ENCODE data around the gene MBD4. TPM values are rescaled to one million over a fixed set of nuclear protein-coding genes. Genes with fewer than 3 reads are reported as not detected.
A peak's percentile ranks its signal among the peaks of the same experiment; 100 is the strongest.
"Not testable (repeated sequence)": the region's sequence is repeated elsewhere in the genome, so short reads cannot be mapped to it uniquely, and the experiment has no call there.

MBD4 gene
- total and polyA plus RNA-seq, 4 donors, result 18.7 to 31.2 (median 26.3) TPM

DNA sequence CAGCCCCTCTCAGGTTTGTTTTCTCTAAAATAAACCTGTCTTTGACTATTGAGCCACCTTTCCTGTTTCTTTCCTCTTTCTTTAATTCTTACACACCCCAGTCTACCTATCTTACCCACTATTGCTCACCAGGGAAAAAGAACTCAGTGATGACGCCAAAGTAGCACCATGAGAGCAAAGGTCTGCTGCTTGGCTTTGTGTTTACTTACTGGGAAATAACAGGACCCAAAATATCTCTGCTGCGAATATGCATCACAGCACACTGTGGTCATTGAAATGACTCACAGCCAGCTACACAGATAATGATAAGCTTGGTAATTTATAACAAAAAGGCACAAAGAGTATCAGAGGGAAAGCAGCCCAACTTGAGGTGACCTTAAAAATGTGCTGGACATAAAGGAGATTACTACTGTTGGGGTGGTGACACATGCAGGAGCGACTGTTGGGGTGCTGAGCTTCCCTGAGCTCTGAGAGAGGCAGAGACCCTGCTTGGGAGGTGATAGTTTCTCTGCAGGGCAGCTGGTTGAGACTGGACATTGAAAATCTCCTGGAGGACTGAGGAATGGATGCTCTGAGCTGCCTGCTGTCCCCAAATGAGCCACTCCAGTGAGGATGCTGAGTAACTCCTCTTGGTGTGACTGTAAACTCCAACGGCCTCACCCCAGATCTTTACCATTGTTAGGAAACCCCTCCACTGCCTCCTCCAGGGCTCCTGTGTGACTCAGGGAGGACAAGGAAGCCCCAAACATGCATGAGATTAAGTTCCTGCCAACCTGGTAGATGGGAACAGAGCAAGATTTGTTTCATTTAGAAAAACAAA lies 25.9 kb downstream of the MBD4 start:
- no peaks in the 10 kb centered on the region for H3K4me1 ChIP-seq (ENCODE audit: control insufficient read depth in 1 of 2, insufficient read depth in 2 of 2, low read length in 2 of 2)
- no peaks in the 10 kb centered on the region for H3K36me3 ChIP-seq (ENCODE audit: control insufficient read depth in 1 of 2, insufficient read depth in 2 of 2, low read length in 1 of 2)
- H3K27me3 ChIP-seq (ENCODE audit: control insufficient read depth in 1 of 2, insufficient read depth in 2 of 2, low read length in 1 of 2), result no peaks in the 10 kb centered on the region
- ATAC-seq (ENCODE audit: low FRiP score) (no peak), DNase-seq (no peak)
- H3K4me3 ChIP-seq (ENCODE audit: low read length in 2 of 2), result no peak overlapping the region
- H3K9me3 ChIP-seq (ENCODE audit: control insufficient read depth, low read length), result no peaks in the 10 kb centered on the region
- WGBS, 2 donors, result 73 to 75% methylated on average over 4 of the region's 4 CpGs
- no peak overlapping the region for H3K27ac ChIP-seq (ENCODE audit: low read depth in 1 of 2, low read length in 2 of 2)
- intact Hi-C loops (cut with DNase I), result no loop called here

- 77 to 80% methylated on average over 3 of the region's 3 CpGs for WGBS, 2 donors
- H3K27me3 ChIP-seq (ENCODE audit: control insufficient read depth in 1 of 2, insufficient read depth in 2 of 2, low read length in 1 of 2); H3K27ac ChIP-seq (ENCODE audit: low read depth in 1 of 2, low read length in 2 of 2); DNase-seq; ATAC-seq (ENCODE audit: low FRiP score); H3K36me3 ChIP-seq (ENCODE audit: control insufficient read depth in 1 of 2, insufficient read depth in 2 of 2, low read length in 1 of 2); H3K4me3 ChIP-seq (ENCODE audit: low read length in 2 of 2); H3K9me3 ChIP-seq (ENCODE audit: control insufficient read depth, low read length); H3K4me1 ChIP-seq (ENCODE audit: control insufficient read depth in 1 of 2, insufficient read depth in 2 of 2, low read length in 2 of 2); intact Hi-C loops (cut with DNase I): not testable (repeated sequence)
Measured at GRCh38 chr3:129413238-129413637, 26.5 kb downstream of the MBD4 start.

DNA sequence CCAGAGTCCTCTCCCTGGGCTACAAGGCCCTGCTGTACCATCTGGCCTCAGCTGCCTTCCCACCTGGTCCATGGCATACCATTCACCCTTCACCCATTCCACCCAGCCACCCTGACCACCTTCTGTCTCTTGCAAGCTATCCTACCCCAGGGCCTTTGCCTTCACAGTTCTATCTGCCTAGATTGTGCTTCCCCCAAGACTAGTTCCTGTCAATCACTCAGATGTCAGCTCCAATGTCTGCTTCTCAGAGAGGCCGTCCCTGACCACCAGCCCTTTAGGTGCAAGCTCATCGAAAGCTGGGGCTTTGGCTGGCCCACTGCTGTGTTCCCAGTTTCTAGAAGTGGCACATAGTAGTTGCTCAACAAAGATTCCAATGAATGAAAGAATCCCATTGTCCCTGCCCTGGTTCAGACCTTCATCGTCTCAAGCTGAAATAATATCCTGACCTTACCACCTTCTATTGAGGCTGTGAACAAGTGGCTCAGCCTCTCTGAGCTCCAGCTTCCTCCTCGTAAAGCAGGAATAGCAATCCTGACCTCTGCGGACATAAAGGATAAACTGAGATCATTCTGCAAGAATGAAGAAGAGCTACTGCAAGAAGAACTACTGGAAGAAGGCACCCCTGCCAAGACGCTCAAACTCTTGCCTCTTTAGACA lies 27.1 kb downstream of the MBD4 start:
- ATAC-seq (ENCODE audit: low FRiP score) (no peak), DNase-seq (no peak)
- H3K4me1 ChIP-seq (ENCODE audit: control insufficient read depth in 1 of 2, insufficient read depth in 2 of 2, low read length in 2 of 2), result no peaks in the 10 kb centered on the region
- no peaks in the 10 kb centered on the region for H3K9me3 ChIP-seq (ENCODE audit: control insufficient read depth, low read length)
- H3K27me3 ChIP-seq (ENCODE audit: control insufficient read depth in 1 of 2, insufficient read depth in 2 of 2, low read length in 1 of 2), result no peaks in the 10 kb centered on the region
- H3K27ac ChIP-seq (ENCODE audit: low read depth in 1 of 2, low read length in 2 of 2), result no peak overlapping the region
- intact Hi-C loops (cut with DNase I), result no loop called here
- no peaks in the 10 kb centered on the region for H3K36me3 ChIP-seq (ENCODE audit: control insufficient read depth in 1 of 2, insufficient read depth in 2 of 2, low read length in 1 of 2)
- 89 to 93% methylated on average over 6 of the region's 6 CpGs for WGBS, 2 donors
- no peak overlapping the region for H3K4me3 ChIP-seq (ENCODE audit: low read length in 2 of 2)

- H3K36me3 ChIP-seq (ENCODE audit: control insufficient read depth in 1 of 2, insufficient read depth in 2 of 2, low read length in 1 of 2), result no peaks in the 10 kb centered on the region
- no peaks in the 10 kb centered on the region for H3K9me3 ChIP-seq (ENCODE audit: control insufficient read depth, low read length)
- H3K4me3 ChIP-seq (ENCODE audit: low read length in 2 of 2), result no peak overlapping the region
- ATAC-seq (ENCODE audit: low FRiP score) (no peak), DNase-seq (no peak)
- no peaks in the 10 kb centered on the region for H3K4me1 ChIP-seq (ENCODE audit: control insufficient read depth in 1 of 2, insufficient read depth in 2 of 2, low read length in 2 of 2)
- intact Hi-C loops (cut with DNase I), result no loop called here
- no peaks in the 10 kb centered on the region for H3K27me3 ChIP-seq (ENCODE audit: control insufficient read depth in 1 of 2, insufficient read depth in 2 of 2, low read length in 1 of 2)
- H3K27ac ChIP-seq (ENCODE audit: low read depth in 1 of 2, low read length in 2 of 2), result no peak overlapping the region
- WGBS, 2 donors, result 93 to 94% methylated on average over 17 of the region's 17 CpGs
Measured at GRCh38 chr3:129410971-129411370, 28.8 kb downstream of the MBD4 start.

GRCh38 chr3:129409541-129409940 lies 30.2 kb downstream of the MBD4 start:
- intact Hi-C loops (cut with DNase I), result no loop called here
- no peak for ATAC-seq (ENCODE audit: low FRiP score)
- Histone ChIP-seq H3K4me1 (ENCODE audit: control insufficient read depth in 1 of 2, insufficient read depth in 2 of 2, low read length in 2 of 2) (no peaks in the 10 kb centered on the region), H3K27me3 (ENCODE audit: control insufficient read depth in 1 of 2, insufficient read depth in 2 of 2, low read length in 1 of 2) (no peaks in the 10 kb centered on the region), H3K9me3 (ENCODE audit: control insufficient read depth, low read length) (no peaks in the 10 kb centered on the region), H3K27ac (ENCODE audit: low read depth in 1 of 2, low read length in 2 of 2) (no peak overlapping the region), H3K36me3 (ENCODE audit: control insufficient read depth in 1 of 2, insufficient read depth in 2 of 2, low read length in 1 of 2) (no peaks in the 10 kb centered on the region), H3K4me3 (ENCODE audit: low read length in 2 of 2) (no peak overlapping the region)
- no peak for DNase-seq
- WGBS, 2 donors, result 16 to 19% methylated on average over 2 of the region's 2 CpGs

GRCh38 chr3:129404610-129405009 lies 35.1 kb downstream of the MBD4 start:
- intact Hi-C loops (cut with DNase I), result no loop called here
- H3K27ac ChIP-seq (ENCODE audit: low read depth in 1 of 2, low read length in 2 of 2), result no peak overlapping the region

GRCh38 chr3:129404130-129404529 lies 35.6 kb downstream of the MBD4 start:
- intact Hi-C loops (cut with DNase I), result no loop called here
- no peak for ATAC-seq (ENCODE audit: low FRiP score)
- Histone ChIP-seq H3K27ac (ENCODE audit: low read depth in 1 of 2, low read length in 2 of 2) (no peak overlapping the region), H3K36me3 (ENCODE audit: control insufficient read depth in 1 of 2, insufficient read depth in 2 of 2, low read length in 1 of 2) (no peaks in the 10 kb centered on the region), H3K27me3 (ENCODE audit: control insufficient read depth in 1 of 2, insufficient read depth in 2 of 2, low read length in 1 of 2) (no peaks in the 10 kb centered on the region), H3K4me3 (ENCODE audit: low read length in 2 of 2) (no peak overlapping the region), H3K4me1 (ENCODE audit: control insufficient read depth in 1 of 2, insufficient read depth in 2 of 2, low read length in 2 of 2) (no peaks in the 10 kb centered on the region), H3K9me3 (ENCODE audit: control insufficient read depth, low read length) (no peaks in the 10 kb centered on the region)
- peak in 1 of 2 donors; percentile 61 for DNase-seq
- WGBS, 2 donors, result 84 to 85% methylated on average over 8 of the region's 8 CpGs

More at GRCh38 chr3:129404610-129405009, 35.1 kb downstream of the MBD4 start:
- H3K36me3 ChIP-seq (ENCODE audit: control insufficient read depth in 1 of 2, insufficient read depth in 2 of 2, low read length in 1 of 2), result no peaks in the 10 kb centered on the region
- H3K9me3 ChIP-seq (ENCODE audit: control insufficient read depth, low read length), result no peaks in the 10 kb centered on the region
- no peak overlapping the region for H3K4me3 ChIP-seq (ENCODE audit: low read length in 2 of 2)
- H3K27me3 ChIP-seq (ENCODE audit: control insufficient read depth in 1 of 2, insufficient read depth in 2 of 2, low read length in 1 of 2), result no peaks in the 10 kb centered on the region
- no peaks in the 10 kb centered on the region for H3K4me1 ChIP-seq (ENCODE audit: control insufficient read depth in 1 of 2, insufficient read depth in 2 of 2, low read length in 2 of 2)
- whole genome bisulfite sequencing, 2 donors, result 79 to 83% methylated on average over 5 of the region's 5 CpGs
- ATAC-seq (ENCODE audit: low FRiP score), result no peak
- peak in 1 of 2 donors; percentile 27 for DNase-seq

DNA sequence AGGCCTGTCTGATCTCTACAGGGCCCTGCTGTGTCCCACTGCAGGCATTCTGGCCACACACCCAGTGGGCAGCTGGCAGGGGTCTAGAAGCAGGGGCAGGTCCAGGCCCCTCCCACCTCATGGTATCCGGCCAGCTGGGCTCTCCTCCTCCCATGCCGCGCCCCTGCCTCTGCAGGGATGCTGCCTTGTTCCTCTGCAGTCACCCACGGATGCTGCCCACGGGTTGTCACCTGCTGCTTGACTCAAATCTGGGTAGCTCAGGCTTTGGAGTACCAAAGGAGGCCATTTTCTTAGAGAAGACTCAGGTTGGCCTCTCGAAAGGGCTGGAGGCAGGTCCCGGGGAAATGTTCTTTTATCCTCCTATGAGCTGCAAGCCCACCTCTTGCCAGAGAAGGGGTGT lies 36.3 kb downstream of the MBD4 start:
- no peaks in the 10 kb centered on the region for H3K9me3 ChIP-seq (ENCODE audit: control insufficient read depth, low read length)
- WGBS, 2 donors, result 81 to 83% methylated on average over 7 of the region's 7 CpGs
- H3K4me1 ChIP-seq (ENCODE audit: control insufficient read depth in 1 of 2, insufficient read depth in 2 of 2, low read length in 2 of 2), result no peaks in the 10 kb centered on the region
- DNase-seq (no peak), ATAC-seq (ENCODE audit: low FRiP score) (no peak)
- no peak overlapping the region for H3K27ac ChIP-seq (ENCODE audit: low read depth in 1 of 2, low read length in 2 of 2)
- no peaks in the 10 kb centered on the region for H3K36me3 ChIP-seq (ENCODE audit: control insufficient read depth in 1 of 2, insufficient read depth in 2 of 2, low read length in 1 of 2)
- no peak overlapping the region for H3K4me3 ChIP-seq (ENCODE audit: low read length in 2 of 2)
- no peaks in the 10 kb centered on the region for H3K27me3 ChIP-seq (ENCODE audit: control insufficient read depth in 1 of 2, insufficient read depth in 2 of 2, low read length in 1 of 2)
- intact Hi-C loops (cut with DNase I), result no loop called here

GRCh38 chr3:129402616-129403015 lies 37.1 kb downstream of the MBD4 start:
- H3K27ac ChIP-seq (ENCODE audit: low read depth in 1 of 2, low read length in 2 of 2), result no peak overlapping the region

More at GRCh38 chr3:129402616-129403015, 37.1 kb downstream of the MBD4 start:
- WGBS, 2 donors, result 86 to 93% methylated on average over 4 of the region's 4 CpGs
- no peaks in the 10 kb centered on the region for H3K36me3 ChIP-seq (ENCODE audit: control insufficient read depth in 1 of 2, insufficient read depth in 2 of 2, low read length in 1 of 2)
- H3K27me3 ChIP-seq (ENCODE audit: control insufficient read depth in 1 of 2, insufficient read depth in 2 of 2, low read length in 1 of 2), result no peaks in the 10 kb centered on the region
- intact Hi-C loops (cut with DNase I), result no loop called here
- ATAC-seq (ENCODE audit: low FRiP score), result no peak
- no peaks in the 10 kb centered on the region for H3K9me3 ChIP-seq (ENCODE audit: control insufficient read depth, low read length)
- no peaks in the 10 kb centered on the region for H3K4me1 ChIP-seq (ENCODE audit: control insufficient read depth in 1 of 2, insufficient read depth in 2 of 2, low read length in 2 of 2)
- H3K4me3 ChIP-seq (ENCODE audit: low read length in 2 of 2), result no peak overlapping the region
- no peak for DNase-seq

Measured in aorta (tissue), 5 donors.